Mesothelial cell of epicardium (in vitro differentiated cells): ENCODE data around the gene TMEM51. TPM values are rescaled to one million over a fixed set of nuclear protein-coding genes. Genes with fewer than 3 reads are reported as not detected.
A peak's percentile ranks its signal among the peaks of the same experiment; 100 is the strongest.

Source experiments
- DNase-seq, 2 experiments: peaks; one replicate each; pipeline ENCODE4 v3.0.0; 2021; ENCODE audit warnings: low spot score in 2 of 2; ENCODE audit not compliant: unreplicated experiment in 2 of 2
- H3K27ac Mint-ChIP-seq: 2 replicates; pipeline ENCODE4 v1.8.0; 2021; ENCODE audit warnings: mixed read lengths
- H3K27me3 Mint-ChIP-seq: 2 replicates; pipeline ENCODE4 v1.8.0; 2021; ENCODE audit warnings: low read depth, mixed read lengths
- H3K36me3 Mint-ChIP-seq: 2 replicates; pipeline ENCODE4 v1.8.0; 2021; ENCODE audit warnings: mixed read lengths
- H3K4me1 Mint-ChIP-seq: 2 replicates; pipeline ENCODE4 v1.8.0; 2021; ENCODE audit warnings: mixed read lengths
- H3K4me3 Mint-ChIP-seq: 2 replicates; pipeline ENCODE4 v1.8.0; 2021; ENCODE audit warnings: mild to moderate bottlenecking, moderate library complexity, mixed read lengths
- H3K9me3 Mint-ChIP-seq: 2 replicates; pipeline ENCODE4 v1.8.0; 2021; ENCODE audit warnings: mixed read lengths
- total RNA-seq: library from RNA; stranded (reverse); gene quantifications from 3 replicates; pipeline ENCODE4 v1.2.1, GENCODE V29; 2021
- TF ChIP-seq, protein P1 (sequence below): fragments of 200-600 bp; sonication (generic); IDR thresholded peaks from one replicate; pipeline ENCODE4 v1.5.0; 2021; ENCODE audit warnings: antibody characterized with exemption; ENCODE audit not compliant: unreplicated experiment

Gene TMEM51
- total RNA-seq, 1 donor from 2014 or later, result 10.9 TPM

DNA sequence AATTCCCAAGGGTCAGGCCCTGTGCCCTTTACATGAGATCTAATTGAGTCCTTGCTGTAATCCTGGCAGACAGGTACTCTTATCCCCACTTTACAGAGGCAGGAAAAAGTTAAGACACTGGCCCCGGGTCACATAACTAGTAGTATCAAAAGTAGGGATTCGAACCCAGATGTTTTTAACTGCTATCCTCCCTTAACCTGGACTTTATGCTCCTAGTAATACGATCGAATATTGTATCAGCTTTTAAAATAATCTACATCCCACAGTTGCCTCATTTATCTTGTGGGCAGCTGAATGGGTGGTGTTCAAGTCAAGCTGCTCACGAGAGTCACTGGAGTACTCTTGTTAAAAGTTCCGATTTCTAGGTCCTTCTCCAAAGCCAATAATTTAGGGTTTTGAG is 25.5 kb upstream of the TMEM51 start:
- Mint-ChIP-seq H3K27me3 (no peaks in the 10 kb centered on the region), H3K4me3 (no peak overlapping the region), H3K36me3 (no peaks in the 10 kb centered on the region), H3K4me1 (no peaks in the 10 kb centered on the region), H3K9me3 (peaks cover 11% of the 10 kb centered on the region), H3K27ac (no peak overlapping the region)
- TF ChIP-seq, protein P1, sequence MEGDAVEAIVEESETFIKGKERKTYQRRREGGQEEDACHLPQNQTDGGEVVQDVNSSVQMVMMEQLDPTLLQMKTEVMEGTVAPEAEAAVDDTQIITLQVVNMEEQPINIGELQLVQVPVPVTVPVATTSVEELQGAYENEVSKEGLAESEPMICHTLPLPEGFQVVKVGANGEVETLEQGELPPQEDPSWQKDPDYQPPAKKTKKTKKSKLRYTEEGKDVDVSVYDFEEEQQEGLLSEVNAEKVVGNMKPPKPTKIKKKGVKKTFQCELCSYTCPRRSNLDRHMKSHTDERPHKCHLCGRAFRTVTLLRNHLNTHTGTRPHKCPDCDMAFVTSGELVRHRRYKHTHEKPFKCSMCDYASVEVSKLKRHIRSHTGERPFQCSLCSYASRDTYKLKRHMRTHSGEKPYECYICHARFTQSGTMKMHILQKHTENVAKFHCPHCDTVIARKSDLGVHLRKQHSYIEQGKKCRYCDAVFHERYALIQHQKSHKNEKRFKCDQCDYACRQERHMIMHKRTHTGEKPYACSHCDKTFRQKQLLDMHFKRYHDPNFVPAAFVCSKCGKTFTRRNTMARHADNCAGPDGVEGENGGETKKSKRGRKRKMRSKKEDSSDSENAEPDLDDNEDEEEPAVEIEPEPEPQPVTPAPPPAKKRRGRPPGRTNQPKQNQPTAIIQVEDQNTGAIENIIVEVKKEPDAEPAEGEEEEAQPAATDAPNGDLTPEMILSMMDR, result no peak
- DNase-seq, result no peak

DNA sequence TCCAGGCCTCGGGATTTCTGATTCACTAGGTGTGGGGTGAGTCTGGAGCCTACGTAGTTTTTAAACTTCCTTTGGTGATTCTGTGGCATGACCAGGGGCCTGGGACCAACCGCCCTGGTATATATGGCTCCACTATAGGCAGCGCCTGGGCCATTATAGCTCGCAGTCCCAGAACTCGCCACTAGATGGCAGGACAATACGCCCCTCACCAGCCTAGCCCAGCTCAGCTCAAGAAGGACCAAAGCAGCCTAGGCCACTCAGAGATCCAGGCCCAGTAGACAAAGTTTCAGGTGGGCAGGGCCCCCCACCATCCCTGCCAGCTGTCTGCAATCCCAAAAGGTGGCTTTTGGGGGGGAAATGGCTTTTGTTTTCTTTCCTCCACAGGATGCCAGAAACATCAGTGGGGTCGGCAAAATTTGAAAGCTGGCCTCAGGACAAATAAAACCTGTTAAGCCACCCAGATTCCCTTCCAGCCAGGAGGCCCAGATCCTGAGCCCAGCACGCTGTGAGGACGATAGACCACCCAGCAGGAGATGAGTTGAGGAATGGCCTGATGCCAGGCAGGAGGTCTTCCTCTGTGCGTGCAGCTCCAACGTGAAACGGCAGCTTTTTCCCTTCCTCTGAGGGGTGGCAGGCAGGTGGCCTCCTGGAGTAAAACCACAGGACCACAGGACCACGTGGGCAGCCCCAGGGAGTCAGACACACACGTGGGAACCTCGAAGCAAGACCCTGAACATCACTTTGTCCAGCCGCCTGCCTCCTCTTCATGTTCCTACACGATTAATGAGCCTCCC is 24.8 kb upstream of the TMEM51 start:
- no peaks in the 10 kb centered on the region for H3K27me3 Mint-ChIP-seq
- H3K36me3 Mint-ChIP-seq, result no peaks in the 10 kb centered on the region
- DNase-seq, result peak in 1 of 2 experiments; percentile 90
- no peak overlapping the region for H3K27ac Mint-ChIP-seq
- TF ChIP-seq, protein P1, result peak; percentile 94
- no peaks in the 10 kb centered on the region for H3K4me1 Mint-ChIP-seq
- H3K4me3 Mint-ChIP-seq, result no peak overlapping the region
- H3K9me3 Mint-ChIP-seq, result peaks cover 11% of the 10 kb centered on the region

DNA sequence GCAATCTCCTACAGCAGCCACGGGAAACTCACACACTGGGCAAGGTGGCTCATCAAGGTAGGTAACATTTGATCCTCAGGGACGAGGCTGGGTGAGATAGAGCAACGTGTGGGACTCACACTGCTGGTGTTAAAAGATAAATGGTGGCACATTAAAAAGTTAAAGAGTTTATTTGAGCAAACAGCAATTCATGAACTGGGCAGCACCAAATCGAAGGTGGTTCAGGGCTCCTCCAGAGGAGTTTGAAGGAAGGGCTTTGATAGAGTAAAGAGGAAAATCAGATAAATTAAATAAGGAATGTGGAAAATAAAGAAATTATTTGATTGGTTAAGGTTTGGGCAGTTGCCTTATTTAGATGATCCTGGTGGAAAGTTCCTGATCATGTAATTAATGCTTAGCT is 23.6 kb upstream of the TMEM51 start:
- Mint-ChIP-seq H3K4me3 (no peak overlapping the region), H3K27ac (no peak overlapping the region), H3K9me3 (peaks cover 11% of the 10 kb centered on the region), H3K27me3 (no peaks in the 10 kb centered on the region), H3K36me3 (no peaks in the 10 kb centered on the region), H3K4me1 (no peaks in the 10 kb centered on the region)
- TF ChIP-seq, protein P1, result no peak
- DNase-seq, result no peak

DNA sequence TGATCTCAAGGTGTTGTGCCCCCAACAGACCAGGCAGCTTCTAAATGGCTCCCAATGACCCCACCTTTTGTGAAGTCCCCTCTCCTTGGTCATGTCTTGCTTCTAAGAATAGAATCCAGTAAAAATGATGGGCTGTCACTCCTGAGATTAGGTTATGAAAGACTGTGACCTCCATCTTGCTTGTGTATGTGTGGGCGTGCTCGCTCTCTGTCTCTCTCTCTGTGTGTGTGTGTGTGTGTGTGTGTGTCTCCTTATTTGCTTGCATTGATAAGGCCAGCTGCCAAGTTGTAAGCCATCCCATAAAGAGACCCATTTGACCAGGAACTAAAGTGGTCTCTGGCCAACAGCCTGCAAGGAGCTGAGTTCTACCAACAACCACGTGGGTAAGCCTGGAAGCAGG is 22.9 kb upstream of the TMEM51 start:
- H3K4me3 Mint-ChIP-seq, result no peak overlapping the region
- no peaks in the 10 kb centered on the region for H3K36me3 Mint-ChIP-seq
- H3K9me3 Mint-ChIP-seq, result peaks cover 11% of the 10 kb centered on the region
- no peak for DNase-seq
- H3K27me3 Mint-ChIP-seq, result no peaks in the 10 kb centered on the region
- no peaks in the 10 kb centered on the region for H3K4me1 Mint-ChIP-seq
- H3K27ac Mint-ChIP-seq, result no peak overlapping the region
- TF ChIP-seq, protein P1, result no peak

DNA sequence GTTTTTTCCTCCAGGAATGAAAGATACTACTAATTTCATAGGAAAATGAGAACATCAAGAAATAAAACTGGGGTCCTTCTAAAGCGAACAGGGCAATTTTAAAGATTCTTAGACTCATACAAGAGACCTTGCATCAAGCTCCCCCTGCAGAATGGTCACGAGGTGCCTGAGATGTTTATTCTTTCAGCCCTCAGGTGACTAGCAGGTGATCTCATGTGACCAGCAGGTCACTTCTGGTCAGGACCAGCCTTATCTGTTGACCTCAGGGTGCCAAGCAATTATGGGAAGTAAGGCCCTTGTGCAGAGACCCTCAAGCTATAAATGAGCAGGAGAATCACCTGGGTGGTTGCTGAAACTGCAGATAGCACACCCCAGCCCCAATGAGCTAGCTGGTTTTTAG is 20.6 kb upstream of the TMEM51 start:
- DNase-seq, result no peak
- Mint-ChIP-seq H3K4me1 (peaks cover under 1% of the 10 kb centered on the region), H3K27me3 (no peaks in the 10 kb centered on the region), H3K27ac (no peak overlapping the region), H3K36me3 (no peaks in the 10 kb centered on the region), H3K4me3 (no peak overlapping the region), H3K9me3 (peaks cover 11% of the 10 kb centered on the region)
- TF ChIP-seq, protein P1, result no peak
